ENCODE data around the gene SCYGR3. TPM values are rescaled to one million over a fixed set of nuclear protein-coding genes. Genes with fewer than 3 reads are reported as not detected.

SCYGR3 gene
- total RNA-seq, 1 donor from 2014 or later, result not detected

DNA sequence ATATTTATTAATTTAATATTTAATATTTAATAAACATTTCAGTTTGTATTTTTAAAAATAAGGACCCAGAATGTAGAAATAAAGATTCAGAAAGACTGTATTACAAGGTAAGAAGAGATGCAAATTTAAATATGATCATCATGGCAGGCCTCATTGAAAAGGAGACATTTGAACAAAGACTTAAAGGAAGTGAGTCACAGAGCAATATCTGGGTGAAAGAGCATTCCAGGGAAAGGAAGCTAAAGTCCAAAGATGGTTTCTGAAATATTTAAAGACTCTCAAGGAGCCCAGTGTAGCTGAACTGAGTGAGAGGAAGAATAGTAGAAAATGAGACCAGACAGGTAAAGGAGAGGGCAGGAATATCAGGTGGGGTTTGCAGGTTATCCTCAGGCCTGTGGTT, 8.6 kb upstream of the SCYGR3 start:
- intact Hi-C loops (cut with DNase I), result no loop called here

GRCh38 chr2:227617316-227618230, 2.9 kb upstream of the SCYGR3 start, which contains the start of gene SCYGR4:
Gene SCYGR4, plus strand, starts transcription at chr2:227617498. Its CDS starts 0 bp downstream, at chr2:227617498.
- no peaks in the 10 kb centered on the region for H3K4me1 ChIP-seq
- no peaks in the 10 kb centered on the region for H3K36me3 ChIP-seq
- intact Hi-C loops (cut with DNase I), result no loop called here
- no peaks in the 10 kb centered on the region for H3K27me3 ChIP-seq
- no peak for ATAC-seq
- TF ChIP-seq, protein P1, sequence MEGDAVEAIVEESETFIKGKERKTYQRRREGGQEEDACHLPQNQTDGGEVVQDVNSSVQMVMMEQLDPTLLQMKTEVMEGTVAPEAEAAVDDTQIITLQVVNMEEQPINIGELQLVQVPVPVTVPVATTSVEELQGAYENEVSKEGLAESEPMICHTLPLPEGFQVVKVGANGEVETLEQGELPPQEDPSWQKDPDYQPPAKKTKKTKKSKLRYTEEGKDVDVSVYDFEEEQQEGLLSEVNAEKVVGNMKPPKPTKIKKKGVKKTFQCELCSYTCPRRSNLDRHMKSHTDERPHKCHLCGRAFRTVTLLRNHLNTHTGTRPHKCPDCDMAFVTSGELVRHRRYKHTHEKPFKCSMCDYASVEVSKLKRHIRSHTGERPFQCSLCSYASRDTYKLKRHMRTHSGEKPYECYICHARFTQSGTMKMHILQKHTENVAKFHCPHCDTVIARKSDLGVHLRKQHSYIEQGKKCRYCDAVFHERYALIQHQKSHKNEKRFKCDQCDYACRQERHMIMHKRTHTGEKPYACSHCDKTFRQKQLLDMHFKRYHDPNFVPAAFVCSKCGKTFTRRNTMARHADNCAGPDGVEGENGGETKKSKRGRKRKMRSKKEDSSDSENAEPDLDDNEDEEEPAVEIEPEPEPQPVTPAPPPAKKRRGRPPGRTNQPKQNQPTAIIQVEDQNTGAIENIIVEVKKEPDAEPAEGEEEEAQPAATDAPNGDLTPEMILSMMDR (IDR thresholded peaks at IDR 0.05), result no peak
- H3K4me3 ChIP-seq, result no peak within 1 kb of the TSS
- H3K9me3 ChIP-seq, result no peaks in the 10 kb centered on the region
- H3K27ac ChIP-seq, result no peak within 1 kb of the TSS
- no peak for DNase-seq

More for the DNA sequence above, 8.6 kb upstream of the SCYGR3 start:
- Histone ChIP-seq H3K27me3 (no peaks in the 10 kb centered on the region), H3K9me3 (no peaks in the 10 kb centered on the region), H3K4me3 (no peak overlapping the region), H3K27ac (no peak overlapping the region), H3K36me3 (no peaks in the 10 kb centered on the region), H3K4me1 (no peaks in the 10 kb centered on the region)
- ATAC-seq, result no peak
- TF ChIP-seq, protein P1 (IDR thresholded peaks at IDR 0.05), result no peak
- no peak for DNase-seq

DNA sequence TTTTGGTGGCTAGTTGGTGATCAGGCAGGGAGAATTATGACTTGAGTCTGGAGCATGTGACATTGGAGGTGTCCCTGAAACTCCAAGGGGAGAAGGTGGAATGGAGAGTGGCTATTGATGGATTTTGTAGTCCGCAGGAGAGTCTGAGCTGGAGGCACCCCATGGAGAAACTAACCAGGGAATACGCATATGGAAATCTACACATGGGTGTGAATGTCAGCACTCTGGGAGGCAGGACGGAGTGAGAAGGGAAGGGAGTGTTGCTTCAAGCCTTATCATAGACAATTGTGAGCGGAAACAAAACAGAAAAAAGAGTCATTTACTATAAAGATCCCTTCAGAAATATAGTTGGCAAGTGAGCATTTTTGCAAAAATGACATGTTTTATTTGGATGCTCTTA, 2.0 kb upstream of the SCYGR3 start:
- intact Hi-C loops (cut with DNase I), result no loop called here
- Histone ChIP-seq H3K9me3 (no peaks in the 10 kb centered on the region), H3K4me1 (no peaks in the 10 kb centered on the region), H3K27me3 (no peaks in the 10 kb centered on the region), H3K4me3 (no peak overlapping the region), H3K27ac (no peak overlapping the region), H3K36me3 (no peaks in the 10 kb centered on the region)
- TF ChIP-seq, protein P1 (IDR thresholded peaks at IDR 0.05), result no peak
- no peak for DNase-seq
- no peak for ATAC-seq

DNA sequence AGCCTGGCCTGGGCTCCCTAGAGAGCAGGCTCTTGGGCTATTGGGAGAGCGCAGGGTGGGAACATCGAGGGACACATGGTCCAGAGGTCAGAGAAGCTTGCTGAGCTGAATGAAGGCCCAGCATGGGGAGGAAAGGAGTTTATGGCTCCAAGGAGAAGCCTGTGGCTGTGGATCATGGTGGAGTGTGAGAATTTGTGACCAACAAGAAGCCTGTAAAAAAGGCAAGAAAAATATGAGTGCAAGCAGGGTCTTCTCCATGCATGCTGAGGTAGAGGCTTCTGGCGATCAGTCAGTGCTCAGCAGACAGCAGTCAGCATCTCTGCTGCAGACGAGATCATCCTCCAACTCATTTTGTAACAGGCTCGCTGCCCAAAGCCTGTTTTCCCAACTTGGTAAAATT, 1.3 kb upstream of the SCYGR3 start:
- intact Hi-C loops (cut with DNase I), result no loop called here
- H3K36me3 ChIP-seq, result no peaks in the 10 kb centered on the region

GRCh38 chr2:227615181-227615580, 541 bp upstream of the SCYGR3 start:
- TF ChIP-seq, protein P1 (IDR thresholded peaks at IDR 0.05), result no peak
- intact Hi-C loops (cut with DNase I), result no loop called here

More for the DNA sequence above, 1.3 kb upstream of the SCYGR3 start:
- no peak overlapping the region for H3K4me3 ChIP-seq
- no peaks in the 10 kb centered on the region for H3K27me3 ChIP-seq
- no peak overlapping the region for H3K27ac ChIP-seq
- TF ChIP-seq, protein P1 (IDR thresholded peaks at IDR 0.05), result no peak
- H3K4me1 ChIP-seq, result no peaks in the 10 kb centered on the region
- no peaks in the 10 kb centered on the region for H3K9me3 ChIP-seq
- DNase-seq, result no peak
- ATAC-seq, result no peak

More at GRCh38 chr2:227615181-227615580, 541 bp upstream of the SCYGR3 start:
- H3K4me3 ChIP-seq, result no peak overlapping the region
- no peaks in the 10 kb centered on the region for H3K9me3 ChIP-seq
- H3K4me1 ChIP-seq, result no peaks in the 10 kb centered on the region
- H3K36me3 ChIP-seq, result no peaks in the 10 kb centered on the region
- no peaks in the 10 kb centered on the region for H3K27me3 ChIP-seq
- DNase-seq, result no peak
- ATAC-seq, result no peak
- H3K27ac ChIP-seq, result no peak overlapping the region
